Lower lobe of right lung (tissue), 2 donors: ENCODE measurements around the gene UCP2. TPM values are rescaled to one million over a fixed set of nuclear protein-coding genes. Genes with fewer than 3 reads are reported as not detected.

Experiments
- ATAC-seq, 2 donors: fragments of 200-7000 bp; cut with Tn5 transposase; one replicate each; pipeline ENCODE4 v1.9.1; 2020 to 2022; ENCODE audit warnings: mild to moderate bottlenecking in 2 of 2, moderate library complexity in 2 of 2
- DNase-seq: peaks from one replicate; pipeline ENCODE4 v3.0.0-alpha.2; 2020
- H3K27ac ChIP-seq: fragments of 200-600 bp; one replicate; pipeline ENCODE4 v1.8.0; 2022
- H3K27me3 ChIP-seq: fragments of 200-600 bp; one replicate; pipeline ENCODE4 v1.8.0; 2022; ENCODE audit warnings: low read depth
- H3K36me3 ChIP-seq: fragments of 200-600 bp; one replicate; pipeline ENCODE4 v1.8.0; 2022; ENCODE audit warnings: mild to moderate bottlenecking
- H3K4me1 ChIP-seq: fragments of 200-600 bp; one replicate; pipeline ENCODE4 v1.8.0; 2022
- H3K4me3 ChIP-seq: fragments of 200-600 bp; one replicate; pipeline ENCODE4 v1.8.0; 2022; ENCODE audit warnings: mild to moderate bottlenecking
- H3K9me3 ChIP-seq: fragments of 200-600 bp; one replicate; pipeline ENCODE4 v1.8.0; 2022
- intact Hi-C: fragments of 100-400 bp; cut with DNase I; formaldehyde crosslinking; loops from one replicate; pipeline ENCODE4 v1.11.0; 2022
- total RNA-seq: library from RNA; stranded (reverse); fragmentation: NEBNext Ultra II Directional; extraction: Animal tissue kit (Norgen Biotek cat#: 25700); gene quantifications from one replicate; pipeline ENCODE4 v1.2.1, GENCODE V29; 2021
- TF ChIP-seq, protein P1 (sequence below): fragments of 200-600 bp; IDR thresholded peaks from one replicate; pipeline ENCODE4 v1.8.0; 2022; ENCODE audit warnings: antibody characterized with exemption, mild to moderate bottlenecking
- donor health status: DM: no; HTN: yes; CAD: no; lungs with severe emphysema.

UCP2 gene
- total RNA-seq, 1 donor from 2014 or later, result 83.5 TPM

DNA sequence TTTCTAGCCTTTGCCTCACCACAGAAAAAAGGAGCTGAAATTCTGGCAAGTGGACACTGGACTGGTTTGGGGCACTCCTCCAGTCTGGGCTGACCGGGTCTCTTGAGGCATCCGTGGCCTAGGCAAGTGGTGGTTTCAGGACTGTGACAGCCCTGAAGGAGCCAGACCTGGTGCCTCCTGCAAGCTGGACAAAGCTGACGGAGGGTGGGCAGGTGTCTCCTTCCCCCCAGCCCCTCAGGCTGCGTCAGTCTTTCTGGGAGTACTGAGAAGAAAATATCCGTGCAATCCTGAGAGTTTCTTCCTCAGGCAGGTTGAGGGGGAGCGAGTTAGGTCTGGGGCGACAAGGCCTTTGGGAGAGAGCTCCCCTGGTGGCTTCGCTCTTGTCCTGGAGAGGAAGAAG lies 30.5 kb upstream of the UCP2 start:
- no peak overlapping the region for H3K4me3 ChIP-seq
- intact Hi-C loops, result no loop called here
- DNase-seq, result no peak
- H3K4me1 ChIP-seq, result peaks cover 27% of the 10 kb centered on the region
- H3K27ac ChIP-seq, result no peak overlapping the region
- H3K27me3 ChIP-seq, result no peaks in the 10 kb centered on the region
- H3K36me3 ChIP-seq, result peaks cover 17% of the 10 kb centered on the region
- no peak for ATAC-seq
- H3K9me3 ChIP-seq, result no peaks in the 10 kb centered on the region
- TF ChIP-seq, protein P1, sequence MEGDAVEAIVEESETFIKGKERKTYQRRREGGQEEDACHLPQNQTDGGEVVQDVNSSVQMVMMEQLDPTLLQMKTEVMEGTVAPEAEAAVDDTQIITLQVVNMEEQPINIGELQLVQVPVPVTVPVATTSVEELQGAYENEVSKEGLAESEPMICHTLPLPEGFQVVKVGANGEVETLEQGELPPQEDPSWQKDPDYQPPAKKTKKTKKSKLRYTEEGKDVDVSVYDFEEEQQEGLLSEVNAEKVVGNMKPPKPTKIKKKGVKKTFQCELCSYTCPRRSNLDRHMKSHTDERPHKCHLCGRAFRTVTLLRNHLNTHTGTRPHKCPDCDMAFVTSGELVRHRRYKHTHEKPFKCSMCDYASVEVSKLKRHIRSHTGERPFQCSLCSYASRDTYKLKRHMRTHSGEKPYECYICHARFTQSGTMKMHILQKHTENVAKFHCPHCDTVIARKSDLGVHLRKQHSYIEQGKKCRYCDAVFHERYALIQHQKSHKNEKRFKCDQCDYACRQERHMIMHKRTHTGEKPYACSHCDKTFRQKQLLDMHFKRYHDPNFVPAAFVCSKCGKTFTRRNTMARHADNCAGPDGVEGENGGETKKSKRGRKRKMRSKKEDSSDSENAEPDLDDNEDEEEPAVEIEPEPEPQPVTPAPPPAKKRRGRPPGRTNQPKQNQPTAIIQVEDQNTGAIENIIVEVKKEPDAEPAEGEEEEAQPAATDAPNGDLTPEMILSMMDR, result no peak

DNA sequence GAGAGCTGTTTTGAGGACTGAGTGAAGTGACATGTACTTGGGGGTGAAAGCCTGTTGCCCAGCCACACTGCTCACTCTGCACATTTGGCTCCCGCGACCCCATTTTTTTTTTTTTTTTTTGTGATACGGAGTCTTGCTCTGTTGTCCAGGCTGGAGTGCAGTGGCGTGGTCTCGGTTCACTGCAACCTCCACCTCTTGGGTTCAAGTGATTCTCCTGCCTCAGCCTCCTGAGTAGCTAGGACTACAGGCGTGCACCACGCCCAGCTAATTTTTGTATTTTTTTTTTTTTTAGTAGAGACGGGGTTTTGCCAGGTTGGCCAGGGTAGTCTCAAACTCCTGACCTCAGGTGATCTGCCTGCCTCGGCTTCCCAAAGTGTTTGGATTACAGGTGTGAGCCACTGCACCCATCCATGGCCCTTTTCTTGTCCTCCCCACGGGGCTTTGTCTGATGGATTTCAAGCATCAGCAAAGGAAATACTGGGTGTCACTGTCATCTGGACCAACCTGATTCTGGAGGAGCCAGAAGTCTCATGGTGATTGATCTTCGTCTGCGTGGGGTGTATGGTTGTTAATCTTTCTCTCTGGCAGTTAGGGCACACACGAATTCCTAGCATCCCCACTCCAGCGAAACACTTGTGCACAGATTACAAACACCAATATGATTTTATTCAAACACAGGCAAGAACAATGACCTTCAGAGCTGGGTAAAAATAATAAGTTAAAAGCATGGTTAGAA lies 29.6 kb upstream of the UCP2 start:
- intact Hi-C loops, result no loop called here
- ATAC-seq, result no peak
- TF ChIP-seq, protein P1, result no peak

DNA sequence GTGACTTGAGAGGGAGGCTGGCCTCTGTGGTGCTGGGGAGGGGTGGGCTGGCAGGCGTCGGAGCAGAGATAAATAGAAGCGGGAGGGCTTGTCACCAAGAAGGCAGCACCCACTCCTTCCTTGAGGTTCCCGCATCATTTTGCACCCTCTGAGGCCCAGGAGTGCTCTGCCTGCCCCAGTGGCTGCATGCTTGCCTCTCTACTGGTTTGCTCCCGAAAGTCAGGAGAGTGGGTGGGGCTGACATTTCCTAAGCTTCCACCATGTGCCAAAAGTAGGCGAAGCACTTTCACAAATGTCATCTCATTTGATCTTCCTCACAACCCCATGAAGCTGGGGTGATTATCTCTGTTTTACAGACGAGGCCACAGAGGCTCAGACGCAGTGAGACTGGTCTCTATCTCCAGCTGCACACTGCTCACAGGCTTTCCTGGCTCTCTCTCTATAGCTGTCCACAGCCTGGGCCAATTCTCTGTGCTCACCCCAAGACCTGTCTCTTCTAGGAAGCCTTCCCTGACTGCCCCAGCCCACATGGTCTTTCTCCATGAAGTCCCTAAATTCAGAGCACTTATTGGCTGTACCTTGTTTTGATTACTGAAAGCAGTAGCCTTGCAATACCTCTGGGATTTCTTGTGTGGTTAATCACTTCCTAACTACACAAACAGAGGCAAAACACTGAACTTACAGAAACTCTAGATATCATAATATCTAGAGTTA lies 28.9 kb upstream of the UCP2 start:
- H3K4me1 ChIP-seq, result peaks cover 15% of the 10 kb centered on the region
- no peak for DNase-seq
- H3K9me3 ChIP-seq, result no peaks in the 10 kb centered on the region
- H3K4me3 ChIP-seq, result no peak overlapping the region
- no peak overlapping the region for H3K27ac ChIP-seq
- H3K36me3 ChIP-seq, result peaks cover 17% of the 10 kb centered on the region
- TF ChIP-seq, protein P1, result no peak
- peak; percentile 35 to 47 for ATAC-seq
- no peaks in the 10 kb centered on the region for H3K27me3 ChIP-seq
- intact Hi-C loops, result no loop called here

More for the DNA sequence above, 29.6 kb upstream of the UCP2 start:
- Histone ChIP-seq H3K4me1 (peaks cover 18% of the 10 kb centered on the region), H3K27ac (no peak overlapping the region), H3K27me3 (no peaks in the 10 kb centered on the region), H3K36me3 (peaks cover 17% of the 10 kb centered on the region), H3K9me3 (no peaks in the 10 kb centered on the region), H3K4me3 (no peak overlapping the region)
- DNase-seq, result no peak

DNA sequence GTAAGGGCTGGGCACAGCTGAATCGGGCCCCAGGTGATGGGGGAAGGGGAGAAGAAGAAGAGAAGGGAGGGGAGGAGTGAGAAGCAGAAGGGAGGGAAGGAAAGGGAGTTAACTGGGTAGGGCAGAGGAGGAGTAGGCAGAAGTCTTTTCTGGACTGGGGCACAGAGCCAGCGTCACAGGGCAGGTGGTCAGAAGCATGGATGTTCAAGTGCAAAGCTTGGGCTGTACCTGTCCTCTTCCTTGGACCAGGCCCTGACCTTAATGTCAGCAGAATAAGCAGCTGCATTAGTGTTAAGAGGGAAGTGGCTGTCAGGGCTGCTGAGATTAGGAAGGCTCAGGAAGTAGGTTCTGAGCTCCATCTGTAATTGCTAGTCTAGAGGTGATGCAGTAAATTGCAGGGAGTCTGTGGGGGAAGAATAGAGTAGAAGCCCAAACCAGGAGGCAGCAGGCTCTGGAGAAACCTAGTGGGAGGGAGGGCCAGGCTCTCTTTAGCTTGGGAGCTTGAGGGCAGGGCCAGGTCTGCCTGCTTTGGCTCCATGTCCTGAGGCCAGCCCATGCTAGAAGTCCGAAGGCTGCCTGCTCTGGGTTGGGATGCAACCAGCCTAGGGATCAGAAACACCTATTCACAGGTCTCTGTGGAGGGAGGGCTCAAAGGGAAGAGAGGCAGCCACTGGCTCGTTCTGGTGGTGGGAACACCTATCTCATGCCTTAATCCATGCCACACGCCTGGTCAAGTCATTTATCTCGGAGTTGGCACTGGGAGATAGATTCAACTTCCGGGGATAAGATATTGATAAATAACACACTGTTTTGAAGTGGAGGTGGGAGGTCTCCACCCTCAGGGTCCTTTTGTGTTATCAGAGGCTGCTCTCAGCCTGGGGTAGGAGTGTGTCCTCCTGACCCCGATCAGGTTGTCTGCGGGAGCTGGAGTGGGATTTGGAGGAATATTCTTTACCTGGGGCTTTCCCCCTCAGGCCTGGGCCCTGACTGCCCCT lies 28.0 kb upstream of the UCP2 start:
- H3K4me3 ChIP-seq, result no peak overlapping the region
- TF ChIP-seq, protein P1, result no peak
- no peak overlapping the region for H3K27ac ChIP-seq
- no peak for DNase-seq
- H3K4me1 ChIP-seq, result peaks cover 15% of the 10 kb centered on the region
- intact Hi-C loops, result no loop called here
- peaks cover 11% of the 10 kb centered on the region for H3K36me3 ChIP-seq
- ATAC-seq, result no peak
- no peaks in the 10 kb centered on the region for H3K27me3 ChIP-seq
- H3K9me3 ChIP-seq, result no peaks in the 10 kb centered on the region

DNA sequence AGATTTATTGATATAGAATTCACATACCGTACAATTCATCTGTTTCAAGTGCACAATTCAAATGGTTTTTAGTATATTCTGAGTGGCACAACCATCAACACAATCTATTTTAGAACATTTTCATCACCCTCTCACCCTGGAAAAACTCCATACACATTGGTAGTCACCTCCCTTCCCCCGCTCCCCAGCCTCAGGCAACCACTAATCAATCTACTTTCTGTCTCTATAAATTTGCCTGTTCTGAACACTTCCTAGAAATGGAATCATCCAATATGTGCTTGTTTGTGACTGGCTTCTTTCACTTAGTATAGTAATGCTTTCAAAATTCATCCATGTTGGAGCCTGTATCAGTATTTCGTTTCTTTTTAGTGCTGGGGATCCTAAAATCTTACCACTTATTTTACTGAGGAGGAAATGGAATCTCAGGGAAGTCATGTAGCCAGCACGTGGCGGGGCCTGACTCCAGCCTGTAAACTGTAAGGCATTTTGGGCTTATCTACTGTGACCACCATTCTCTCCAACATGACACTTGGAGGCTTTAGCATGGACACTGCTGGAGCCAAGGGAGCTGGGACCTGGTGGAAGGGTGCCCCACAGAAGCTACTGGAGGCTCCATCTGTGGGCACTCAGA lies 27.1 kb upstream of the UCP2 start:
- DNase-seq (no peak), ATAC-seq (no peak)
- Histone ChIP-seq H3K36me3 (peaks cover 11% of the 10 kb centered on the region), H3K27me3 (no peaks in the 10 kb centered on the region), H3K4me1 (peaks cover 15% of the 10 kb centered on the region), H3K9me3 (no peaks in the 10 kb centered on the region), H3K4me3 (no peak overlapping the region), H3K27ac (no peak overlapping the region)
- TF ChIP-seq, protein P1, result no peak
- intact Hi-C loops, result no loop called here
